HuH-7.5 (cell line): Measurements from ENCODE around the gene SIRT2.
"Not testable (repeated sequence)": the region's sequence is repeated elsewhere in the genome, so short reads cannot be mapped to it uniquely, and the experiment has no call there.

Experiments used
- DNase-seq: peaks from one replicate; pipeline ENCODE4 v3.0.0; 2011; ENCODE audit warnings: low spot score

The SIRT2 gene

GRCh38 chr19:38829203-38829602 lies 70.2 kb downstream of the SIRT2 start:
- not testable (repeated sequence) for DNase-seq
